ENCODE measurements around the gene MARS2.
"Not testable (repeated sequence)": the region's sequence is repeated elsewhere in the genome, so short reads cannot be mapped to it uniquely, and the experiment has no call there.

Gene MARS2

DNA sequence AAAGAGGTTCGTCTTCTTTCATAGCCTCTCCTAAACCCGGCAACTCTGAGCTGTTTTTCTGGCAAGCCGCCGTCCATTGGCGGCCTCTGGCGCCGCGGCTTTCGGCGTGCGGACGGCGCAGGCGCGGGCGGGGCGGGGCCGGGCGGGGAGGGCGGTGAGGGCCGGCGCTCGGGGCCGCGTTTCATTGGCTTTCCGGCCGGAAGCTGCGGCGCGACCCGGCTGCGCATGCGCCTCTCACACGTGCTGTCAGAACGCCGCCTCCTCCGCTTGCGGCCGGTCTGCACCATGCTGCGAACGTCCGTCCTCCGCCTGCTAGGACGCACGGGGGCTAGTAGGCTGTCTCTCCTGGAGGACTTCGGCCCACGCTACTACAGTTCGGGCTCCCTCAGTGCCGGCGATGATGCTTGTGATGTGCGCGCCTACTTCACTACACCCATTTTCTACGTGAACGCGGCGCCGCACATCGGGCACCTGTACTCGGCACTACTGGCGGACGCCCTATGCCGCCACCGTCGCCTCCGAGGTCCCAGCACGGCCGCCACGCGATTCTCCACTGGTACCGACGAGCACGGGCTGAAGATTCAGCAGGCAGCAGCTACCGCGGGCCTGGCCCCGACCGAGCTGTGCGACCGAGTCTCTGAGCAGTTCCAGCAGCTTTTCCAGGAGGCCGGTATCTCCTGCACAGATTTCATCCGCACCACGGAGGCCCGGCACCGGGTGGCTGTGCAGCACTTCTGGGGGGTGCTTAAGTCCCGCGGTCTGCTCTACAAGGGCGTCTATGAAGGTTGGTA is at the start of gene MARS2:
MARS2 (plus strand) TSS at position 249 of the 791 bp plus-strand sequence; CDS start at position 286, 37 bp downstream.
- DNase-seq (ENCODE audit: low read depth, low spot score), result peak; percentile 60
- H3K27ac ChIP-seq, result peak within 1 kb of the TSS; percentile 58

DNA sequence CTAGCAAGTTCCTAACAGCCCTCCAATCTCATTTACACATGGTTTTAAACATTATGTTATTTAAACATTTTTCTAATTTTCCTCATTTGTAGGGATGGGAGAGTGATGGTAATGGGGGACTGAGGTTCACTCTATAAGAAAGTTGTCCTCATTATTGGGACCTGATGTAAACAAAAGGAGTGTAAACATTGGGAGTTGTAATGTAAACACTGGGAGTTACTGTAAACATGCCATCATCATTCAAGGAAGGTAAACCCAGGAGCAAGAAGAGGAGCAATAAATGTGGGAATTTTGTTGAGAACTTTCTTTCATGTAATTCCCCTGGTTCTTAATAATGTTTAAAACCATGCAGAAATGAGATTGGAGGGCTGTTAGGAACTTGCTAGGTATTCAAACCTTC is 47.6 kb upstream of the MARS2 start:
- H3K27ac ChIP-seq, result no peak overlapping the region
- no peak for DNase-seq (ENCODE audit: low read depth, low spot score)

DNA sequence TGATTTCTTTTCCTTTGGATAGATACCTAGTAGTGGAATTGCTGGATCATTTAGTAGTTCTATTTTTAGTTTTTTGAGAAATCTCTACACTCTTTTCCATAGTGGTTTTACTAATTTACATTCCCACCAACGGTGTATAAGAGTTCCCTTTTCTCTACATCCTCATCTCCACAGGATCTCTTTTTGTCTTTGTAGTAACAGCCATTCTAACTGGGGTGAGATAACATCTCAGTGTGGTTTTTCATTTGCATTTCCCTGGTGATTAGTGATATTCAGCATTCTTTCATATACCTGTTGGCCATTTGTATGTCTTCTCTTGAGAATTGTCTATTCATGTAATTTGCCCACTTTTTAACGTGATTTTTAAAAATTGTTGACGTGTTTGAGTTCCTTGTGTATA is 43.5 kb upstream of the MARS2 start:
- no peak for DNase-seq (ENCODE audit: low read depth, low spot score)
- no peak overlapping the region for H3K27ac ChIP-seq

DNA sequence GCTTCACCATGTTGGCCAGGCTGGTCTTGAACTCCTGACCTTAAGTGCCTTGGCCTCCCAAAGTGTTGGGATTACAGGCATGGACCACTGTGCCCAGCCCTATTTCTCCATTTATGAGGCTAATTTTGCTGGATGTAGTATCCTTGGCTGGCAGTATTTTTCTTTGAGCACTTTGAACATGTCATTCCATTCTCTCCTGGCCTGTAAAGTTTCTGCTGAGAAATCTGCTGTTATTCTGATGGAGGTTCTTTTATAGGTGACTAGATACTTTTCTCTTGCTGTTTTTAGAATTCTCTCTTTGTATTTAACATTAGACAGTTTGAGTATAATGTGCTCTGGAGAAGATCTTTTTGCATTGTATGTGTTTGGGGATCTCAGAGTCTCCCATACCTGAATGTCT is 38.9 kb upstream of the MARS2 start:
- H3K27ac ChIP-seq, result no peak overlapping the region

DNA sequence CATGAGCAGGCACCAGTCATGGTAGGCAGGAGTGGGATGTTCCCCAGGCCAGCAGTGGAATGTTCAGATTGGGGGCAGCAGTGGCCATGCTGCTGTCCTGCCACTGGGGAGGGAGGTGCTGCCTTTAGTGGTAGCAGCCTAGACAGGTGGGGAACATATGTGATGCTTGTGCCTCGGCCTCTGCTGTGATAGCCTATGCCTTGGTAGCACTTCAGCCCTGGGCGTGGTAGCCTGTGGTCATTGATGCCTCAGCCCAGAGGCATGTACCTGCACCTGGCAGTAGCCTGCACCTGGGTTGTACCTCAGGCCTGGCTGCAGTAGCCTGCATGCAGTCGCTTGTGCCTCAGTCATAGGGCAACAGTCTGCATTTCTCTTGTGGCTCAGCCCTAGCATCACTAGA is 36.9 kb upstream of the MARS2 start:
- no peak overlapping the region for H3K27ac ChIP-seq
- no peak for DNase-seq (ENCODE audit: low read depth, low spot score)

More for the DNA sequence above, 38.9 kb upstream of the MARS2 start:
- no peak for DNase-seq (ENCODE audit: low read depth, low spot score)

DNA sequence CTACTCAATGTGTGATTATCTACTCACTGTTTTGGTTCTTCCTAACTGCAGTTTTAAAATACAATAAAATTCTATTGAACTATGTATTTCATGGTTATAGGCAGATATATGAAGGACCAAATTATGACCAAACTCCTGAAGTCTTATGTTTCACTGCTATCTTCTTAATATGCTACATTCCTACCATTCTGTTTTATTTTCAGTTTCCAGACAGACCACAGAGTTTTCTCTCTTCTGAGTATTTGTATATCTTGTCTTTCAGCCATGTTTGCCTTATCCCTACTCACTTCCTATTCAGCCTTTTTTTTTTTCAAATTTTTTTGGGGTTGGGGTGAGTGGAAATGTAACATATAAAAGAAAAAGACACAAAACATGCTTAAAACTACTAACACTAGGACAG is 36.1 kb upstream of the MARS2 start:
- no peak overlapping the region for H3K27ac ChIP-seq
- no peak for DNase-seq (ENCODE audit: low read depth, low spot score)

DNA sequence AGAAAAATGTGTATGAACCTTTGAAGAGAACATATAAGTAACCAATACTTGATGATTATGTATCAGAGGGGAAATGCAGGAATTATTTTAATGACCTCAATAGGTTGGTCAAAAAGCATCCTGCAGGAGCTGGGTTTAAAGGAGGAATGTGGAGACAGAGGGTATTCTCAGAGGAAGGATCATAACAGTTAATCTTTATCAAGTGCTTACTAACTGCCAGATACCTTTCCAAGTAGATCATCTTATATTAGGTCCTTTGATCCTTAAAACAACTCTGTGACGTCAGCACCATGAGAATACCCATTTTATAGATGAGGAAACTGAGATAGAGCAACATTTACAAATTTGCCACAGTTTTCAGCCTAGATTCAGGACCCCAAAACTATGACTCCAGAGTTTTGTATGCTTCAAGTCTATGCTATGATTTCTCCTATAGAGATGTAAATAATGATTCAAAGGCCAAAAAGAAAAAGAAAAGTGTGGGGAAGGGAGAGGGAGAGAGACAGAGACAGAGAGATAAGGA is 32.7 kb upstream of the MARS2 start:
- DNase-seq (ENCODE audit: low read depth, low spot score), result no peak
- H3K27ac ChIP-seq, result no peak overlapping the region

DNA sequence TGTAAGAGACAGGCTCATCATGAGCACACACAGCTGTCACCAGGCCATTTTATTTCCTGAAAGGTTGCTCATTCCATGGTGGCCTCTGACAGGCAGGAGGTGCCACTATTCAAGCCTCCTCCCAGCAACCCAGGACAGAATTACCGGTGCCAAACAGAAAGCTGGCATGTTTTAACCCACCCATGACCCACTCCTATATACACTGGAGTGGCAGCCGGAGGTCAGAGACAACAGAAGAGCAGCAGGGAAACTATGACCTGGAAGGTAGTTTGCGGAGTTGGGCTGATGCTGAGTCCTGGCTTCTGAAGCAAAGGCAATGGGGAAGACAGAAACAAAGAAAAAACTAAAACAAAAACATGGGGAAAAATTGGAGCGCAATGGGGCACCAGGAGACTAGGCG is 32.1 kb upstream of the MARS2 start:
- no peak for DNase-seq (ENCODE audit: low read depth, low spot score)
- H3K27ac ChIP-seq, result no peak overlapping the region

DNA sequence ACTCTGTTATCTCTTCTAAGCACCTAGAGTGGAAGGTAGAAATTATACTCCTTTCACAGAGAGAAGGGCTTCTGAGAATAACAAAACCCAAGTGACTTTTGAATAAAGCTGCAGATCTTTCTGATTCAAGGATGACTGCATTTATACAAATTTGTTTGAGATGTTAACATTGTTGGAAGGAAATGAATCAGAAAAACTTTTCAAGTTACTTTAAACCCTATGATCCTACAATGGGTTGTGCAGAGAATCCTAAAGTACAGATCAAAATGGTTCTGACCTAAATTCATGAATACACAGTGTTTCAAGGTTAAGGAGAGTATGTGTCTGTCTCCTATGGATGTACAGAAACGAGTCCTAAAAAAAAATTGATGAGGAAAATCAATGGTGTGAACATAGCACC is 31.6 kb upstream of the MARS2 start:
- no peak overlapping the region for H3K27ac ChIP-seq
- no peak for DNase-seq (ENCODE audit: low read depth, low spot score)

DNA sequence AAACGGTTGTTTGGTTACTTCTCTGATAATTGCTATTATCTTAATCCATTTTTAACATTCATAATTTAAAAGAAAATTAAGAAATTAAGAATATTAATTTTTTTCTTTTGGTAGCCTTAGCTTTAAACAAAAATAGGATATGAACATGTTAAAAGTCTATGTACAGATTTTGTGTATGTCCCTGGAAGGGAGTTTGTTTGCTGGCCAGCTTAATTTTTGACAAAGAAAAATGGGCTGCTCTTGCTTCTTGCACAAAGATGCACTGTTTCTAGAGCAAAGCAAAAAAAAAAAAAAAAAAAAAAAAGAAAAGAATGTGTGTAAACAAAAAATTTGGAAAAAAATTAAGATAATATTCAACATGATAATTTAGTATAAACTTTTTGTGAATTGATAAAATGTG is 31.1 kb upstream of the MARS2 start:
- no peak overlapping the region for H3K27ac ChIP-seq
- DNase-seq (ENCODE audit: low read depth, low spot score), result no peak

DNA sequence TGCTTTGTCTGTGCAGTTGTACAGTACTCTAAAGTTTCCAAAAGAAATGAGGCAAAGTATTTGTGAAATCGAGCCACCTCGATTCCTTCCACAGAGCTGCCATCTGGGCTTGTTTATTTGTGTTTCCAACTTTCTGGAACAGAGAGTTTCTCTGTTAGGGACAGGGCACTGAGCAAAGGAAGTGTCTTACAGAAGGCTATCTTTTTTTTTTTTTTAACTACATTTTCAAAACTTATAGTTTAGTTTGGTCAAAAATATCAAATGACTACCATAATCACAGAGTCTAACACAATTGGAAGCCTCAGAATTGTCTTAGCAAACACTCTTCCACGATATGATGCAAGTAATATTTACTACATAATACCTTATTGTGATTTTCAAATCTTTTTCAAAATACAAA is 30.6 kb upstream of the MARS2 start:
- no peak overlapping the region for H3K27ac ChIP-seq

DNA sequence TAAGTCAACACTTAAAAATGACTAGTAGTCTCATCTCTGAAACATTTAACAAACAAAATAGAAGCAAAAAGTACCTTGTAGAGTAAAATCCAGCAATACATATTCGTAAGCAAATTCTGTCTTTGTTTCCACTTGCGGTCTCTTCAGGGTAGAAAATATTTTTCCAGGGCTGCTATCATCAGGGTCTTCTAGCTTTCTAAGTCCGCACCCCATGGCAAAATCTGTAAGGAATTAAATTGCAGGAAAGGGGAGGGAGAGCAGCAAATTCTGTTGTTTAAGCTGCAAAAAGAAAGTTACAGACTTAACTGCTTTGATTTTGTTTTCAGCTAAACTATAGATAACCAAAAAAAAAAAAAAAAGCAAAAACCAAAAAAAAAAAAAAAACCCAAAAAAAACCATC is 29.9 kb upstream of the MARS2 start, which contains the start of gene RFTN2:
RFTN2 (minus strand) TSS at position 342 of the 400 bp plus-strand sequence; CDS start at position 213, 129 bp downstream.
- no peak for DNase-seq (ENCODE audit: low read depth, low spot score)
- H3K27ac ChIP-seq, result no peak within 1 kb of the TSS

More for the DNA sequence above, 30.6 kb upstream of the MARS2 start:
- DNase-seq (ENCODE audit: low read depth, low spot score), result no peak

DNA sequence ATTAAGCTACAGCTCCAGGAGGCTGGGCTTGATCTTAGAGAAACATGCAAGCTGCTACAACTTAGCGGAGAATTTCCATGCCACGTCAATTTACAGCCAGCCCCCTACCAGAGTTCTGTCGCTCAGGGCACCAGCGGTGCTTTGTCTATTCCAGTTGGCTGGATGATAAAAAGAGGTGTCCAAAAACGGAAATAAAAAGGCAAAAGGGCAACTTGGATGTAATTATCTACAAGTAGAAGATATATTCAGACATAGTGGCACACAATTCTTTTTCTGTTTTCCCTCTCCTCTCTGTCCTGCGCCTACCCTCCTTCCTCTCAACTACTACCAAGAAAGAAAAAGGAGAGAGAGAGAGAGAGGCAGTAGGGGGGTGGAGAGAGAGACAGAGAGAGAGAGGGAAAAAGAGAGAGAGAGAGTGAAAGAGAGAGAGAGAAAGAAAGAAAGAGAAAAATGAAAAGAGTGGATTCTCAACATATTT is 29.4 kb upstream of the MARS2 start:
- no peak for DNase-seq (ENCODE audit: low read depth, low spot score)

DNA sequence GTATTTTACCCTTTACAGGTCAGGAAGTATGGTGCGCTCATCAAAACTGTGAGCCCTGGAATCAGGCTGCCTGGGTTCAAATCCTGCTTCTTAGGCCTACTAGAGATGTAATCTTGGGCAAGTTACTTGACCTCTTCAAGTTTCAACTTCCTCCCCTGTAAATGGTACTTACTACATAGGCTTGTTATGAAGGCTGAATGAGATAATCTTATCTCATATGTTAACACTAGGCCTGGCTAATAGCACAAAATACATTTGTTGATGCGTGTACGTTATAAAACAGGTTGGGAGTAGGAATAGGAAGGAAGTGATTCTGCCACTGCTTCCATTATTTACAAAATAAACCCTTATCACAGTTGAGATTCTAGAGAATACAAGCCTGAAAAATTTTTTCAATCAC is 28.1 kb upstream of the MARS2 start:
- H3K27ac ChIP-seq, result no peak overlapping the region
- DNase-seq (ENCODE audit: low read depth, low spot score), result no peak

More for the DNA sequence above, 29.4 kb upstream of the MARS2 start:
- no peak overlapping the region for H3K27ac ChIP-seq

DNA sequence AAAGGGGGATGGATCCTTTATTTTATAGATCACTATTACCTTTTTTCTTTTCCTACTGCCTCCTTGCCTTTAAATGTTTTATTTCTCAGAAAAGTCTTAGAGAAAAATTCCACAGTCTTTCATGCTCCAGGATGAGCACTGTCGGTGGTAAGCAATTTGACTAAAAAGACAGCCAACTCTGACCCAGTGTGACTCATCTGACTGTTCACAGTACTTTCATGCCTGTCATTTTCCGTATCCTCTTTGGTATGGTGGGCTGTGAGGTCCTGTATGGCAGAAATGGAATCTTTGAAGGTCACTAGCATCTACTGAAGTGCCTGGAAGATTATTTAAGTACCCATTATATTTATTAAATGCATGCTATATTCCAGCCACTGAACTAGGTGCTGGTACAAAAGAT is 27.7 kb upstream of the MARS2 start:
- no peak for DNase-seq (ENCODE audit: low read depth, low spot score)
- H3K27ac ChIP-seq, result no peak overlapping the region

DNA sequence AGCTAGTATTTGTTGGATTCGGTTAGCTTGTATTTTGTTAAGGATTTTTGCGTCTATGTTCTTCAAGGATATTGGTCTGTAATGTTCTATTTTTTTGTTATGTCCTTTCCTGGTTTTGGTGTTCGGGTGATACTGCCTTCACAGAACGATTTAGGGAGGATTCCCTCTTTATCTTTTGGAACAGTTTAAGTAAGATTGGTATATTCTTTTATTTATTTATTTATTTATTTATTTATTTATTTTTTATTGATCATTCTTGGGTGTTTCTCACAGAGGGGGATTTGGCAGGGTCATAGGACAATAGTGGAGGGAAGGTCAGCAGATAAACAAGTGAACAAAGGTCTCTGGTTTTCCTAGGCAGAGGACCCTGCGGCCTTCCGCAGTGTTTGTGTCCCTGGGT is 10.0 kb upstream of the MARS2 start:
- not testable (repeated sequence) for DNase-seq (ENCODE audit: low read depth, low spot score); H3K27ac ChIP-seq

DNA sequence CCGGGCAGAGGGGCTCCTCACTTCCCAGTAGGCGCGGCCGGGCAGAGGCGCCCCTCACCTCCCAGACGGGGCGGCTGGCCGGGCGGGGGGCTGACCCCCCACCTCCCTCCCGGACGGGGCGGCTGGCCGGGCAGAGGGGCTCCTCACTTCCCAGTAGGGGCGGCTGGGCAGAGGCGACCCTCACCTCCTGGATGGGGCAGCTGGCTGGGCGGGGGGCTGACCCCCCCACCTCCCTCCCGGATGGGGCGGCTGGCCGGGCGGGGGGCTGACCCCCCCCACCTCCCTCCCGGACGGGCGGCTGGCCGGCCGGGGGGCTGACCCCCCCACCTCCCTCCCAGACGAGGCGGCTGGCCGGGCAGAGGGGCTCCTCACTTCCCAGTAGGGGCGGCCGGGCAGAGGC is 9.2 kb upstream of the MARS2 start:
- not testable (repeated sequence) for DNase-seq (ENCODE audit: low read depth, low spot score); H3K27ac ChIP-seq

DNA sequence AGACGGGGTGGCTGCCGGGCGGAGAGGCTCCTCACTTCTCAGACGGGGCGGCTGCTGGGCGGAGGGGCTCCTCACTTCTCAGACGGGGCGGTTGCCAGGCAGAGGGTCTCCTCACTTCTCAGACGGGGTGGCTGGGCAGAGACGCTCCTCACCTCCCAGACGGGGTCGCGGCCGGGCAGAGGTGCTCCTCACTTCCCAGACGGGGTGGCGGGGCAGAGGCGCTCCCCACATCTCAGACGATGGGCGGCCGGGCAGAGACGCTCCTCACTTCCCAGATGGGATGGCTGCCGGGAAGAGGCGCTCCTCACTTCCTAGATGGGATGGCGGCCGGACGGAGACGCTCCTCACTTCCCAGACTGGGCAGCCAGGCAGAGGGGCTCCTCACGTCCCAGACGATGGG is 8.6 kb upstream of the MARS2 start:
- not testable (repeated sequence) for H3K27ac ChIP-seq; DNase-seq (ENCODE audit: low read depth, low spot score)

DNA sequence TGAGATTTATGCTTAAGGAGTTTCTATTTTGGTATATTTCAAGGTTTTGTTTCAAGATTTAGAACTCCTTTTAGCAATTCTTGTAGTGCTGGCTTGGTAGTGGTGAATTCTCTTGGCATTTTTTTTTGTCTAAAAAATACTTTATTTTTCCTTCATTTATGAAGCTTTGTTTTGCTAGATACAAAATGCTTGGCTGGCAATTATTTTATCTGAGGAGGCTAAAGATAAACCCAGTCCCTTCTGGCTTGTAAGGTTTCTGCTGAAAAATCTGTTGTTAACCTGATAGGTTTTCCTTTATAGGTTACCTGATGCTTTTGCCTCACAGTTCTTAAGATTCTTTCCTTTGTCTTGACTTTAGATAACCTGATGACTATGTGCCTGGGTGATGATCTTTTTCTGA is 5.4 kb upstream of the MARS2 start:
- not testable (repeated sequence) for DNase-seq (ENCODE audit: low read depth, low spot score)

DNA sequence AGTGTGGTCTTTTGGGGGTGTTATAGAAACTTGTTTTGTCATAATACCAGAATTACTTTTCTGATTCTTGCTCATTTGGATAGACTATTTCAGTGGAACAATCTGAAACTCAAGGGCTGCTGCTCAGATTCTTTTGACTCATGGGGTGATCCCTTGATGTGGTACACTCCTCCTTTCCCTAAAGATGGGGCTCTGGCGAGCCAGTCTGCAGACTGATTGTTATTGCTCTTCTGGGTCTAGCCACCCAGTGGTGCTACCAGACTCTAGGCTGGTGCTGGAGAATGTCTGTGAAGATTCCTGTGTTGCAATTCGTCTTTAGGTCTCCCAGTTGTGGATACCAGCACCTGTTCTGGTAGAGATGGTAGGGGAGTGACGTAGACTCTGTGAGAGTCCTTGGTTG is 4.2 kb upstream of the MARS2 start:
- no peak for DNase-seq (ENCODE audit: low read depth, low spot score)
- H3K27ac ChIP-seq, result no peak overlapping the region

More for the DNA sequence above, 5.4 kb upstream of the MARS2 start:
- H3K27ac ChIP-seq, result not testable (repeated sequence)

DNA sequence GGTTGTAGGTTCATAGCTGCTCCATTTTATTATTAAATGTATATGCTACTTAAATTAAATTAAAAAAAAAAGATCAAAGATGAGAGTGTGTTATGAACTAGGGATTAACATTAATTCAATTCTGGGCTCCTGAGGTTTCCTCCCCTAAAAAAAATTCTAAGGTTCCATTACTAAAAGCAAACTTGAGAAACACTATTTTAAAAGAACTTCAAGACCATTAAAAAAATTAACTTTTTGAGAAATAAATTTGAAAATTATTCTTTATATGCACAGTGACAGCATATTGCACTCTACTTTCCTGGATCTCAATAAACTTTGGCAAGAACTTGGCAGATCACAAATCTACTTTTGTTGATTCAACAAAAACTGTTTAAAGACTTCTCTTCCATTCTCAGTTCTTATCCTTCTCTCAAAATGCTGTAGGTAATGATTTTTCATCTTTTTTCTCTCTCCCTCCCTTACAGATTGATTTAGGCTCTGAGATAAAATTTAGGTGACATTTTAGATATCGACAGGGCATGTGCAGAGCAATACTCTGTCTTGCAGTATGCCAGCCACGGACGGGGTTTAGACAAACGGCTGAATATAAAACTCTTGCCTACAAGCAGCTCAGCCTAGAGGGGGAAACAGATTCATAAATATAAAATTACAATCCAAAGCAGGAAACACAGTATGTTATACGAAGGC is 592 bp upstream of the MARS2 start:
- DNase-seq (ENCODE audit: low read depth, low spot score), result no peak
- H3K27ac ChIP-seq, result peak overlapping the region; percentile 58

Measured in epithelial cell of prostate (primary cell).